B cell (primary cell): Measurements from ENCODE around the gene AMELX. TPM values are rescaled to one million over a fixed set of nuclear protein-coding genes. Genes with fewer than 3 reads are reported as not detected.

ENCODE experiments used
- ATAC-seq: fragments of 200-7000 bp; cut with Tn5 transposase; one replicate; pipeline ENCODE4 v1.10.0; 2021; ENCODE audit warnings: low read depth, mild to moderate bottlenecking, moderate number of reproducible peaks, moderate library complexity
- CTCF ChIA-PET: fragments of 350-600 bp; sonication (Branson Sonifier 250); formaldehyde crosslinking; loops from one replicate; lab custom pipeline; 2021; ENCODE audit warnings: antibody characterized with exemption, inconsistent platforms; lab: Charles Lee
- POLR2A ChIA-PET: fragments of 350-600 bp; sonication (Branson Sonifier 250); formaldehyde crosslinking; loops from one replicate; lab custom pipeline; 2021; ENCODE audit warnings: antibody characterized with exemption; lab: Charles Lee
- DNase-seq: peaks from one replicate; pipeline ENCODE4 v3.0.0; 2013
- H2AFZ ChIP-seq: 2 replicates; pipeline ENCODE4 v1.6.1; 2012; ENCODE audit warnings: mild to moderate bottlenecking, low read depth, low read length; ENCODE audit not compliant: insufficient read depth, poor library complexity, severe bottlenecking
- H3K27ac ChIP-seq, 2 donors: 1 replicate in 1 of 2; 2 replicates in 1 of 2; pipeline ENCODE4 v1.5.1; 2012 to 2013; ENCODE audit warnings: low read length in 2 of 2, mild to moderate bottlenecking in 2 of 2, moderate library complexity in 1 of 2
- H3K27me3 ChIP-seq, 4 experiments: fragments of 200-600 bp in 1 of 4; sonication (generic) in 1 of 4; replicated peaks in 1 of 4; 1 replicate in 2 of 4; 2 replicates in 2 of 4; pipeline versions ENCODE4 v1.6.1 to v1.7.0; 2013 to 2016; ENCODE audit warnings: low read length in 3 of 4, mild to moderate bottlenecking in 2 of 4, mixed read lengths in 1 of 4, moderate library complexity in 1 of 4; ENCODE audit not compliant: insufficient read depth in 4 of 4, control insufficient read depth in 3 of 4; ENCODE audit errors: control extremely low read depth in 1 of 4
- H3K36me3 ChIP-seq, 2 experiments: replicated peaks in 1 of 2; 1 replicate in 1 of 2; 2 replicates in 1 of 2; pipeline versions ENCODE4 v1.6.1 to v1.7.1; 2013; ENCODE audit warnings: low read length in 1 of 2; ENCODE audit not compliant: insufficient read depth in 2 of 2, control insufficient read depth in 1 of 2; ENCODE audit errors: control extremely low read depth in 1 of 2, extremely low read depth in 1 of 2
- H3K4me1 ChIP-seq, 2 donors: fragments of 200-600 bp in 1 of 2; sonication (generic) in 1 of 2; 1 replicate in 1 of 2; 2 replicates in 1 of 2; pipeline versions ENCODE4 v1.5.1 to v1.6.1; 2013 to 2017; ENCODE audit warnings: low read length in 2 of 2; ENCODE audit not compliant: control insufficient read depth in 2 of 2, insufficient read depth in 2 of 2
- H3K4me2 ChIP-seq: replicated peaks from 2 replicates; pipeline ENCODE3; 2012; ENCODE audit warnings: mild to moderate bottlenecking, low read depth, low read length; ENCODE audit not compliant: poor library complexity, severe bottlenecking
- H3K4me3 ChIP-seq, 5 experiments: fragments of 200-600 bp in 1 of 5; sonication (generic) in 1 of 5; 1 replicate in 3 of 5; 2 replicates in 2 of 5; pipeline versions ENCODE4 v1.5.1 to v1.7.0; 2011 to 2016; ENCODE audit warnings: low read length in 4 of 5, mild to moderate bottlenecking in 4 of 5, low read depth in 2 of 5, control low read depth in 1 of 5, moderate library complexity in 1 of 5; ENCODE audit not compliant: insufficient read depth in 1 of 5; ENCODE audit errors: control extremely low read depth in 1 of 5, extremely low read depth in 1 of 5
- H3K79me2 ChIP-seq: fragments of 200-600 bp; sonication (generic); one replicate; pipeline ENCODE4 v1.6.0; 2016; ENCODE audit warnings: low read length; ENCODE audit not compliant: control insufficient read depth, insufficient read depth
- H3K9ac ChIP-seq: fragments of 200-600 bp; sonication (generic); 2 replicates; pipeline ENCODE4 v1.6.1; 2017; ENCODE audit warnings: mild to moderate bottlenecking, low read length, moderate library complexity
- H3K9me3 ChIP-seq, 3 donors: one replicate each; pipeline versions ENCODE4 v1.6.1 to v1.7.1; 2013; ENCODE audit warnings: low read length in 2 of 3; ENCODE audit not compliant: control insufficient read depth in 2 of 3, insufficient read depth in 1 of 3; ENCODE audit errors: control extremely low read depth in 1 of 3
- H4K20me1 ChIP-seq: 2 replicates; pipeline ENCODE4 v1.6.0; 2012; ENCODE audit warnings: mild to moderate bottlenecking, low read length; ENCODE audit not compliant: insufficient read depth, control insufficient read depth, poor library complexity, severe bottlenecking
- H3K27ac Mint-ChIP-seq: one replicate; pipeline ENCODE4 v1.8.0; 2021; ENCODE audit warnings: mixed read lengths
- H3K27me3 Mint-ChIP-seq: one replicate; pipeline ENCODE4 v1.8.0; 2021; ENCODE audit warnings: mixed read lengths
- H3K4me1 Mint-ChIP-seq: one replicate; pipeline ENCODE4 v1.8.0; 2021; ENCODE audit warnings: mixed read lengths
- H3K4me3 Mint-ChIP-seq: one replicate; pipeline ENCODE4 v1.8.0; 2021; ENCODE audit warnings: mixed read lengths
- H3K9me3 Mint-ChIP-seq: one replicate; pipeline ENCODE4 v1.8.0; 2022; ENCODE audit warnings: mixed read lengths; ENCODE audit not compliant: insufficient read depth
- CTCF ChIP-seq: fragments of 200-600 bp; IDR thresholded peaks from one replicate; pipeline ENCODE4 v1.8.0; 2022; ENCODE audit warnings: antibody characterized with exemption, mild to moderate bottlenecking
- EZH2 ChIP-seq: IDR thresholded peaks from 2 replicates; pipeline ENCODE4 v1.6.1; 2012; ENCODE audit warnings: borderline replicate concordance, low read depth, mild to moderate bottlenecking, moderate library complexity, low read length; ENCODE audit not compliant: insufficient read depth, poor library complexity, severe bottlenecking
- WGBS: methylation state at CpG from one replicate; pipeline ENCODE4 v1.1.5; 2013; ENCODE audit warnings: missing lambda C conversion rate; ENCODE audit not compliant: insufficient coverage; 5-methylcytosine and 5-hydroxymethylcytosine counted together
- intact Hi-C: fragments of 100-400 bp; cut with micrococcal nuclease; formaldehyde crosslinking; loops from one replicate; pipeline ENCODE4 v1.10.0; 2022
- polyA minus RNA-seq: library from RNA; depleted of rRNA, polyadenylated mRNA; stranded (reverse); fragments of >200 nt; gene quantifications from 2 replicates; pipeline ENCODE4 v1.2.3, GENCODE V29; 2012
- polyA plus RNA-seq: library from polyadenylated mRNA; depleted of rRNA; stranded (reverse); fragments of >200 nt; gene quantifications from 2 replicates; pipeline ENCODE4 v1.2.3, GENCODE V29; 2012
- total RNA-seq, 2 donors: library from RNA; stranded (reverse); fragments of 120-200 nt in 1 of 2; gene quantifications; 1 replicate in 1 of 2; 2 replicates in 1 of 2; pipeline versions ENCODE4 v1.2.3 to v1.2.4, GENCODE V29; 2013 to 2022

Gene AMELX
- total RNA-seq (not detected in 2 replicates), polyA plus RNA-seq (not detected in 2 replicates), polyA minus RNA-seq (not detected in 2 replicates)
- not detected for total RNA-seq (2013)

- Histone ChIP-seq H3K36me3 (no peaks in the 10 kb centered on the region), H3K27me3 (no peaks in the 10 kb centered on the region), H2AFZ (no peak within 1 kb of the TSS), H4K20me1 (no peaks in the 10 kb centered on the region), H3K4me3 (no peak within 1 kb of the TSS), H3K4me1 (no peaks in the 10 kb centered on the region), H3K27ac (no peak within 1 kb of the TSS), H3K79me2 (no peaks in the 10 kb centered on the region), H3K4me2 (no peak within 1 kb of the TSS), H3K9me3 (no peaks in the 10 kb centered on the region), H3K9ac (no peak within 1 kb of the TSS)
- Mint-ChIP-seq H3K27me3 (peaks cover 7% of the 10 kb centered on the region), H3K4me3 (no peak within 1 kb of the TSS), H3K27ac (no peak within 1 kb of the TSS), H3K4me1 (no peaks in the 10 kb centered on the region), H3K9me3 (no peaks in the 10 kb centered on the region)
- TF ChIP-seq CTCF (no peak), EZH2 (no peak)
- ATAC-seq (no peak), DNase-seq (no peak)
- no CpG with 5 or more reads among the region's 2 CpGs for WGBS
- CTCF ChIA-PET, result no interaction called here
- intact Hi-C loops, result no loop called here
- POLR2A ChIA-PET, result no interaction called here
Measured at GRCh38 chrX:11293113-11293512, at the start of gene AMELX. AMELX (plus strand) TSS chrX:11293413; CDS start chrX:11294789, 1,376 bp downstream.

- Histone ChIP-seq H3K27me3 (no peaks in the 10 kb centered on the region), H3K9ac (no peak overlapping the region), H3K79me2 (no peaks in the 10 kb centered on the region), H3K36me3 (no peaks in the 10 kb centered on the region), H3K4me2 (no peak overlapping the region), H3K4me1 (no peaks in the 10 kb centered on the region), H3K27ac (no peak overlapping the region), H4K20me1 (no peaks in the 10 kb centered on the region), H3K9me3 (no peaks in the 10 kb centered on the region), H3K4me3 (no peak overlapping the region), H2AFZ (no peak overlapping the region)
- Mint-ChIP-seq H3K27ac (no peak overlapping the region), H3K27me3 (no peaks in the 10 kb centered on the region), H3K4me1 (no peaks in the 10 kb centered on the region), H3K4me3 (no peak overlapping the region), H3K9me3 (no peaks in the 10 kb centered on the region)
- intact Hi-C loops, result no loop called here
- no peak for TF ChIP-seq CTCF
- no peak for TF ChIP-seq EZH2
- ChIA-PET CTCF (no interaction called here), POLR2A (no interaction called here)
- WGBS, result no CpG with 5 or more reads among the region's 2 CpGs
- ATAC-seq, result no peak
- DNase-seq, result no peak
Measured at GRCh38 chrX:11244636-11245035, 48.6 kb upstream of the AMELX start.
